ENCODE measurements around the gene SOAT2.

GRCh38 chr12:53055471-53056266 is 47.6 kb upstream of the SOAT2 start:
- TF ChIP-seq POLR2A (IDR thresholded peaks at IDR 0.05; ENCODE audit: low read depth, low read length), result no peak
- no peak for TF ChIP-seq POLR2AphosphoS5 (IDR thresholded peaks at IDR 0.05; ENCODE audit: low read depth, low read length)
- no peak for TF ChIP-seq TAF1 (IDR thresholded peaks at IDR 0.05; ENCODE audit: borderline replicate concordance, low read depth, low read length)

Measured in GM12892 (cell line).